Measurements from ENCODE around the gene HYI. TPM values are rescaled to one million over a fixed set of nuclear protein-coding genes. Genes with fewer than 3 reads are reported as not detected.

Gene HYI
- total RNA-seq, 1 donor from 2014 or later: 25.8 TPM

DNA sequence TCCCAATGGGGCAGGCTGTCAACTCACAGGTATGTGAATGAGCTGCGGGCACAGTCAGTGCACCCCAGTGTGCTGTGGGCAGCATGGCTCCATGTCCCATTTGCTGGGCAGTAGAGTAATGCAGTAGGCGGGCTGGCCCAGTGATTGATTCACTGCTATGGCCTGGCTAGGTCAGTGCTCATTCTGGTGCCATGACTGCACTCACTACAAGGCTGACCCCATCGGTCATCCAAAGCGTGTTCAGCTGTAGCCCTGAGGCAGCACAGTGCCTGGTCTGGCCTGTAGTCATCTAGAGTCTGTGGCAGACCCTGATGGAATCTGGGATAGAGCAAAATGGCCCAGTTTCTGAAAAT, 7.4 kb downstream of the HYI start:
- Histone ChIP-seq H3K4me3 (no peak overlapping the region), H3K27me3 (no peaks in the 10 kb centered on the region), H3K36me3 (peaks cover 4 to 79% of the 10 kb centered on the region in 2 donors), H3K4me1 (no peaks in the 10 kb centered on the region), H3K9me3 (no peaks in the 10 kb centered on the region), H3K27ac (no peak overlapping the region)
- no peak for TF ChIP-seq POLR2AphosphoS5 (IDR thresholded peaks at IDR 0.05; ENCODE audit: insufficient read depth in 1 of 2, low read depth in 1 of 2)
- no peak for TF ChIP-seq POLR2A (IDR thresholded peaks at IDR 0.05)
- TF ChIP-seq, protein P1, sequence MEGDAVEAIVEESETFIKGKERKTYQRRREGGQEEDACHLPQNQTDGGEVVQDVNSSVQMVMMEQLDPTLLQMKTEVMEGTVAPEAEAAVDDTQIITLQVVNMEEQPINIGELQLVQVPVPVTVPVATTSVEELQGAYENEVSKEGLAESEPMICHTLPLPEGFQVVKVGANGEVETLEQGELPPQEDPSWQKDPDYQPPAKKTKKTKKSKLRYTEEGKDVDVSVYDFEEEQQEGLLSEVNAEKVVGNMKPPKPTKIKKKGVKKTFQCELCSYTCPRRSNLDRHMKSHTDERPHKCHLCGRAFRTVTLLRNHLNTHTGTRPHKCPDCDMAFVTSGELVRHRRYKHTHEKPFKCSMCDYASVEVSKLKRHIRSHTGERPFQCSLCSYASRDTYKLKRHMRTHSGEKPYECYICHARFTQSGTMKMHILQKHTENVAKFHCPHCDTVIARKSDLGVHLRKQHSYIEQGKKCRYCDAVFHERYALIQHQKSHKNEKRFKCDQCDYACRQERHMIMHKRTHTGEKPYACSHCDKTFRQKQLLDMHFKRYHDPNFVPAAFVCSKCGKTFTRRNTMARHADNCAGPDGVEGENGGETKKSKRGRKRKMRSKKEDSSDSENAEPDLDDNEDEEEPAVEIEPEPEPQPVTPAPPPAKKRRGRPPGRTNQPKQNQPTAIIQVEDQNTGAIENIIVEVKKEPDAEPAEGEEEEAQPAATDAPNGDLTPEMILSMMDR (IDR thresholded peaks at IDR 0.05): no peak
- no peak for DNase-seq (ENCODE audit: extremely low spot score in 2 of 2)
- intact Hi-C loops (cut with DNase I): no loop called here

DNA sequence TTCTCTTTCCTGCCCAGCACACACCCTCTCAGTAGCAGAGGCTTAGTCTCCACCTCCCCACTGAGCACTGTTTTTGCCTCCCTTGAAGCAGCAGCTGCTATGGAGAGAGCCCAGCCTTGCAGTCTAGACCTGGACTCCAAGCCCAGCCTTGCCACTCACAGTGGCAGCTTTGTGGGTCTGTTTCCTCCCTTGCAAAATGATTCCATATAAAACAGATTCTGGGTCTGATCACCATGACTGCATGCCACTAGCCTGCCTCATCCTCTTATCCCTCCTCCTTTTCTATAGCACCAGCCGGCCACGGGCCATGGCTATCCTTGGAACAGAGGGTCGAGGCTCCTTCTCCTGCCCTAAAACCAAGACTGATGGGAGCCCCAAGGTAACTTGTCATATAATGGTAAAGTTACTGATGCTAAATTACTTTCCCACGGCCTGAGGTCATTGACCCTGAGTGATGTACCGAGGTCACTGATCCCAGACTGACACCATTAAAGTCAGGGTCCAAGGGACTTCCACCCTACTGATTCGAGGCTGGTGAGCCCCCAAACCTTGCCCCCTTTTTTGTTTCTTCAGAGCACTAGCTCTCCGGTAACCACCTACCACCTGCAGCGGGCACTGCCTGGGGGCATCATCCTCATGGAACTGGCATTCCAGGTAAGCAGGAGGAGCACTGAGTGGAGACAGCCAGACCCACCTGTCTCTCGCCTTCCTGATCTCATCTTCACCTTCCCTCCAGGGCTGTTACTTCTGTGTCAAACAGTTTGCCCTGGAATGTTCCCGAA, 7.9 kb downstream of the HYI start:
- intact Hi-C loops (cut with DNase I): no loop called here
- H3K4me3 ChIP-seq: no peak overlapping the region
- no peaks in the 10 kb centered on the region for H3K4me1 ChIP-seq
- H3K36me3 ChIP-seq: peaks cover 4 to 79% of the 10 kb centered on the region in 2 donors
- H3K27me3 ChIP-seq: no peaks in the 10 kb centered on the region
- no peaks in the 10 kb centered on the region for H3K9me3 ChIP-seq
- DNase-seq (ENCODE audit: extremely low spot score in 2 of 2): no peak
- H3K27ac ChIP-seq: no peak overlapping the region
- TF ChIP-seq POLR2AphosphoS5 (IDR thresholded peaks at IDR 0.05; ENCODE audit: insufficient read depth in 1 of 2, low read depth in 1 of 2) (no peak), POLR2A (IDR thresholded peaks at IDR 0.05) (no peak)
- TF ChIP-seq, protein P1 (IDR thresholded peaks at IDR 0.05): no peak

DNA sequence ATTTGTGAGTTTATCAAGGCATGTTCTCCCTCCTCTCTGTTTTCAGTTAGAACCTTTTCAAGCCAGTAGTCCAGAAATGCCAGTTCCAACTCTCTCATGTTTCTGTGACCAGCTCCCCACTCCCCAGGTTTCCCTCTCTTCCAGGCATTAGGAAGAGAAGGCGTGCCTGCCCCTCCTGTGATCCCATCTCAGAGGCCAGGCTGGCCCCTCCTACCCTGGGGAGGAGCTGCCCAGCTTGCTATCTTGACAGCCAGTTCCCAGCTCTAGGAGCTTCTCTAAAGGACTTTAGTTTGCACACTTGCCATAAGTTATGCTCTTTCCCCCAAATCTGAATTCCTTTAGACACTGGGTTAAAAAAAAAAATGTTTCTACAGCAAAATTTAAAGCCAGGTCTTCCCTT, 8.9 kb downstream of the HYI start:
- Histone ChIP-seq H3K4me3 (no peak overlapping the region), H3K27ac (no peak overlapping the region), H3K9me3 (no peaks in the 10 kb centered on the region), H3K36me3 (peaks cover 4 to 79% of the 10 kb centered on the region in 2 donors), H3K4me1 (no peaks in the 10 kb centered on the region), H3K27me3 (no peaks in the 10 kb centered on the region)
- TF ChIP-seq POLR2AphosphoS5 (IDR thresholded peaks at IDR 0.05; ENCODE audit: insufficient read depth in 1 of 2, low read depth in 1 of 2): no peak
- TF ChIP-seq POLR2A (IDR thresholded peaks at IDR 0.05): no peak
- TF ChIP-seq, protein P1 (IDR thresholded peaks at IDR 0.05): no peak
- intact Hi-C loops (cut with DNase I): no loop called here
- no peak for DNase-seq (ENCODE audit: extremely low spot score in 2 of 2)

DNA sequence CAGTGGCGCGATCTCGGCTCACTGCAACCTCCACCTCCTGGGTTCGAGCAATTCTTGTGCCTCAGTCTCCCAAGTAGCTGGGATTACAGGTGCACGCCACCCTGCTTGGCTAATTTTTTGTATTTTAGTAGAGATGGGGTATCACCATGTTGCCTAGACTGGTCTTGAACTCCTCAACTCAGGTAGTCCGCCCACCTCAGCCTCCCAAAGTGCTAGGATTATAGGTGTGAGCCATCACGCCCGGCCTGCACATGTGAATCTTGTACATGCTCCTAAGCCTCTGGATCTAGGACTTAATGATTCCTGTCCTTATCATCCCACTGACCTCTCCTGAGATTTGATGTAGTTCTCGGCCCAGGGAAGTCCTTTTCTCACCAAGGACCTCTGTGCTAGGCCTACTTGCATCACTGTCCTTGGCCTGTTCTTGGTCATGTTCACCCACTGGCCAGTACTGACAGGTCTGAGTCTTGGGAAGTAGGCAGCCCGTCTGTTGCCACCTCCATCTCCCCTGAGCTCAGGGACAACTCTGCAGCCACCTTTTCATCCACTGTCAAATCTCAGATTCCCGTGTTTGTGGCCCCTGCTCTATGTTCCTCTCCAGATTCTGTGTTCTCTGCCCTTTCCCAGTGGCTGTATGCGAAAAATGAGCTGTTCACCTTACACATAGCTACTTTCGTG, 9.4 kb downstream of the HYI start:
- Histone ChIP-seq H3K4me1 (no peaks in the 10 kb centered on the region), H3K27ac (no peak overlapping the region), H3K27me3 (no peaks in the 10 kb centered on the region), H3K36me3 (peaks cover 4 to 79% of the 10 kb centered on the region in 2 donors), H3K4me3 (no peak overlapping the region), H3K9me3 (no peaks in the 10 kb centered on the region)
- intact Hi-C loops (cut with DNase I): no loop called here
- TF ChIP-seq, protein P1 (IDR thresholded peaks at IDR 0.05): no peak
- TF ChIP-seq POLR2A (IDR thresholded peaks at IDR 0.05) (no peak), POLR2AphosphoS5 (IDR thresholded peaks at IDR 0.05; ENCODE audit: insufficient read depth in 1 of 2, low read depth in 1 of 2) (no peak)
- DNase-seq (ENCODE audit: extremely low spot score in 2 of 2): no peak

Data from vagina (tissue), 2 donors.